HG03354 (cell line): ENCODE data around the gene CAMKK2.
"Not testable (repeated sequence)": the region's sequence is repeated elsewhere in the genome, so short reads cannot be mapped to it uniquely, and the experiment has no call there.

ENCODE experiments used
- ATAC-seq: cut with Tn5 transposase; IDR thresholded peaks from one replicate; pipeline ENCODE4 v1.9.1; 2021; ENCODE audit warnings: mild to moderate bottlenecking; ENCODE audit not compliant: unreplicated experiment, poor library complexity, severe bottlenecking

CAMKK2 gene

GRCh38 chr12:121296618-121297434 is at the start of gene CAMKK2:
Gene CAMKK2 (minus strand): TSS chr12:121296709. CDS start chr12:121274526, 22,183 bp downstream.
- peak; percentile 74 for ATAC-seq

GRCh38 chr12:121345151-121345815 is 48.8 kb upstream of the CAMKK2 start:
- ATAC-seq: no peak

- ATAC-seq: no peak
These were observed 48.0 kb upstream of the CAMKK2 start for GRCh38 chr12:121344506-121344905.

GRCh38 chr12:121337416-121337815 is 40.9 kb upstream of the CAMKK2 start:
- no peak for ATAC-seq

GRCh38 chr12:121334513-121335343 is 38.2 kb upstream of the CAMKK2 start:
- no peak for ATAC-seq

- no peak for ATAC-seq
These were observed 37.2 kb upstream of the CAMKK2 start for GRCh38 chr12:121333747-121334146.

- ATAC-seq: no peak
These were observed 34.7 kb upstream of the CAMKK2 start for GRCh38 chr12:121331248-121331647.

- ATAC-seq: no peak
These were observed 34.2 kb upstream of the CAMKK2 start for GRCh38 chr12:121330692-121331091.

GRCh38 chr12:121330195-121330594 is 33.7 kb upstream of the CAMKK2 start:
- ATAC-seq: no peak

GRCh38 chr12:121328620-121329019 is 32.1 kb upstream of the CAMKK2 start:
- ATAC-seq: no peak

GRCh38 chr12:121326996-121327674 is 30.6 kb upstream of the CAMKK2 start:
- no peak for ATAC-seq

GRCh38 chr12:121325922-121326396 is 29.4 kb upstream of the CAMKK2 start:
- ATAC-seq: no peak

GRCh38 chr12:121323908-121324307 is 27.4 kb upstream of the CAMKK2 start:
- no peak for ATAC-seq

GRCh38 chr12:121318121-121318520 is 21.6 kb upstream of the CAMKK2 start:
- ATAC-seq: no peak

GRCh38 chr12:121314431-121314830 is 17.9 kb upstream of the CAMKK2 start:
- no peak for ATAC-seq

GRCh38 chr12:121310231-121310630 is 13.7 kb upstream of the CAMKK2 start:
- not testable (repeated sequence) for ATAC-seq

GRCh38 chr12:121307397-121307796 is 10.9 kb upstream of the CAMKK2 start:
- not testable (repeated sequence) for ATAC-seq

- ATAC-seq: no peak
These were observed 7.8 kb upstream of the CAMKK2 start for GRCh38 chr12:121304306-121304705.

- ATAC-seq: no peak
These were observed 5.4 kb upstream of the CAMKK2 start for GRCh38 chr12:121301876-121302275.
